CD4-positive, CD25-positive, alpha-beta regulatory T cell (primary cell): ENCODE measurements around the gene KLK7. TPM values are rescaled to one million over a fixed set of nuclear protein-coding genes. Genes with fewer than 3 reads are reported as not detected.

Experiments used
- polyA plus RNA-seq, 4 donors: library from polyadenylated mRNA; unstranded; fragments of 300-500 nt; fragmentation: Illumina TruSeq; gene quantifications; one replicate each; pipeline ENCODE4 v1.2.3, GENCODE V29; 2021
- total RNA-seq: library from RNA; stranded (reverse); gene quantifications from one replicate; pipeline ENCODE4 v1.2.3, GENCODE V29; 2022

Gene KLK7
- total and polyA plus RNA-seq, 5 donors from 2014 or later: not detected

Other genes starting within 250 kb of the KLK7 start
- gene GPR32, start 213.5 kb downstream of the KLK7 start, total RNA-seq: not detected
- not detected for gene GPR32, start 213.5 kb downstream of the KLK7 start, polyA plus RNA-seq
- gene ACP4, start 193.5 kb downstream of the KLK7 start, total RNA-seq: not detected
- not detected for gene ACP4, start 193.5 kb downstream of the KLK7 start, polyA plus RNA-seq
- 0.47 TPM for gene KLK1, start 160.1 kb downstream of the KLK7 start, total RNA-seq
- under 1 TPM in 1 of 4 donors, not detected in 3; 0.48 TPM for gene KLK1, start 160.1 kb downstream of the KLK7 start, polyA plus RNA-seq
- gene KLK15, start 150.3 kb downstream of the KLK7 start, total RNA-seq: not detected
- not detected for gene KLK15, start 150.3 kb downstream of the KLK7 start, polyA plus RNA-seq
- gene KLK3, start 129.0 kb downstream of the KLK7 start, total RNA-seq: not detected
- gene KLK3, start 129.0 kb downstream of the KLK7 start, polyA plus RNA-seq: not detected
- not detected for gene KLK2, start 110.5 kb downstream of the KLK7 start, total RNA-seq
- not detected for gene KLK2, start 110.5 kb downstream of the KLK7 start, polyA plus RNA-seq
- gene KLK4, start 72.5 kb downstream of the KLK7 start, total RNA-seq: not detected
- gene KLK4, start 72.5 kb downstream of the KLK7 start, polyA plus RNA-seq: not detected
- not detected for gene KLK5, start 30.9 kb downstream of the KLK7 start, total RNA-seq
- gene KLK5, start 30.9 kb downstream of the KLK7 start, polyA plus RNA-seq: not detected
- gene KLK6, start 14.3 kb downstream of the KLK7 start, total RNA-seq: not detected
- gene KLK6, start 14.3 kb downstream of the KLK7 start, polyA plus RNA-seq: not detected
- not detected for gene KLK8, start 17.7 kb upstream of the KLK7 start, total RNA-seq
- gene KLK8, start 17.7 kb upstream of the KLK7 start, polyA plus RNA-seq: not detected
- not detected for gene KLK10, start 35.8 kb upstream of the KLK7 start, total RNA-seq
- gene KLK10, start 35.8 kb upstream of the KLK7 start, polyA plus RNA-seq: not detected
- not detected for gene KLK11, start 42.7 kb upstream of the KLK7 start, total RNA-seq
- not detected for gene KLK11, start 42.7 kb upstream of the KLK7 start, polyA plus RNA-seq
- not detected for gene KLK12, start 51.1 kb upstream of the KLK7 start, total RNA-seq
- not detected for gene KLK12, start 51.1 kb upstream of the KLK7 start, polyA plus RNA-seq
- not detected for gene KLK13, start 81.2 kb upstream of the KLK7 start, total RNA-seq
- gene KLK13, start 81.2 kb upstream of the KLK7 start, polyA plus RNA-seq: not detected
- 0.35 TPM for gene KLK14, start 99.0 kb upstream of the KLK7 start, total RNA-seq
- gene KLK14, start 99.0 kb upstream of the KLK7 start, polyA plus RNA-seq: not detected
- 5.9 TPM for gene CTU1, start 124.5 kb upstream of the KLK7 start, total RNA-seq
- gene CTU1, start 124.5 kb upstream of the KLK7 start, polyA plus RNA-seq: 1 to 10 TPM; 3.4 to 8.0 (median 4.5) TPM
- gene SIGLEC9, start 141.0 kb upstream of the KLK7 start, total RNA-seq: 1.1 TPM
- under 1 TPM in 3 of 4 donors, not detected in 1; 0.33 to 0.52 (median 0.37) TPM for gene SIGLEC9, start 141.0 kb upstream of the KLK7 start, polyA plus RNA-seq
- not detected for gene SIGLEC7, start 158.4 kb upstream of the KLK7 start, total RNA-seq
- gene SIGLEC7, start 158.4 kb upstream of the KLK7 start, polyA plus RNA-seq: not detected
- 0.99 TPM for gene CD33, start 241.2 kb upstream of the KLK7 start, total RNA-seq
- gene CD33, start 241.2 kb upstream of the KLK7 start, polyA plus RNA-seq: 1 to 10 TPM in 1 of 4 donors, not detected in 3; 1.1 TPM